Fibroblast of pulmonary artery (primary cell): ENCODE results near the gene GJA10.

Experiments used
- DNase-seq: peaks from one replicate; pipeline ENCODE4 v3.0.0-alpha.2; 2010; ENCODE audit warnings: low read depth
- H3K4me3 ChIP-seq: replicated peaks from 2 replicates; pipeline ENCODE4 v1.5.1; 2011; ENCODE audit warnings: low read depth, mild to moderate bottlenecking, control low read depth, low read length, moderate library complexity
- TF ChIP-seq, protein P1 (sequence below): IDR thresholded peaks from 2 replicates; pipeline ENCODE4 v1.5.1; 2011; ENCODE audit warnings: mild to moderate bottlenecking, control low read depth, low read length, inconsistent platforms; ENCODE audit errors: missing control alignments

GJA10 gene

GRCh38 chr6:89927791-89928550 is 33.7 kb downstream of the GJA10 start:
- TF ChIP-seq, protein P1, sequence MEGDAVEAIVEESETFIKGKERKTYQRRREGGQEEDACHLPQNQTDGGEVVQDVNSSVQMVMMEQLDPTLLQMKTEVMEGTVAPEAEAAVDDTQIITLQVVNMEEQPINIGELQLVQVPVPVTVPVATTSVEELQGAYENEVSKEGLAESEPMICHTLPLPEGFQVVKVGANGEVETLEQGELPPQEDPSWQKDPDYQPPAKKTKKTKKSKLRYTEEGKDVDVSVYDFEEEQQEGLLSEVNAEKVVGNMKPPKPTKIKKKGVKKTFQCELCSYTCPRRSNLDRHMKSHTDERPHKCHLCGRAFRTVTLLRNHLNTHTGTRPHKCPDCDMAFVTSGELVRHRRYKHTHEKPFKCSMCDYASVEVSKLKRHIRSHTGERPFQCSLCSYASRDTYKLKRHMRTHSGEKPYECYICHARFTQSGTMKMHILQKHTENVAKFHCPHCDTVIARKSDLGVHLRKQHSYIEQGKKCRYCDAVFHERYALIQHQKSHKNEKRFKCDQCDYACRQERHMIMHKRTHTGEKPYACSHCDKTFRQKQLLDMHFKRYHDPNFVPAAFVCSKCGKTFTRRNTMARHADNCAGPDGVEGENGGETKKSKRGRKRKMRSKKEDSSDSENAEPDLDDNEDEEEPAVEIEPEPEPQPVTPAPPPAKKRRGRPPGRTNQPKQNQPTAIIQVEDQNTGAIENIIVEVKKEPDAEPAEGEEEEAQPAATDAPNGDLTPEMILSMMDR: no peak
- peak; percentile 71 for DNase-seq
- H3K4me3 ChIP-seq: no peak overlapping the region

DNA sequence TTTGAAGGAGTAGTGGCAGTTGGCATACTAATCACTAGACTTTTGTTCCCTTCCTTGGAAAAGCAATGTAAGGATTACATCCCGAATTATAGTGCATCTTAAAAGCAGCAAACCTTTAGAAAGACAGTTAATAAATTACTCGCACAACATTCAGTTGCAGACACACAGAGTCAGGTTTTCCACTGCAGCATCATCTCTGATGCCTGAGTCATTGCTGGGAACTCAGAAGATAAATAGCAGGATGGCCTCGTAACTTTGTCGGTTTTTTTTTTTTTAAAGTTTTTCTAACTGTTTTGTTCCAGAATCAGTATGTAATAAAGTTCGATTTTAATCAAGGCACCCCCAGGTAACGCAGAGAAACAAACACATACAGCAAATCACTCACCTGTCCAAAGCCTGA is 34.3 kb downstream of the GJA10 start:
- TF ChIP-seq, protein P1: no peak
- peak; percentile 44 for DNase-seq
- H3K4me3 ChIP-seq: no peak overlapping the region

- no peak for DNase-seq
- H3K4me3 ChIP-seq: no peak overlapping the region
- TF ChIP-seq, protein P1: no peak
Observed at GRCh38 chr6:89930789-89931188, 36.5 kb downstream of the GJA10 start.

DNA sequence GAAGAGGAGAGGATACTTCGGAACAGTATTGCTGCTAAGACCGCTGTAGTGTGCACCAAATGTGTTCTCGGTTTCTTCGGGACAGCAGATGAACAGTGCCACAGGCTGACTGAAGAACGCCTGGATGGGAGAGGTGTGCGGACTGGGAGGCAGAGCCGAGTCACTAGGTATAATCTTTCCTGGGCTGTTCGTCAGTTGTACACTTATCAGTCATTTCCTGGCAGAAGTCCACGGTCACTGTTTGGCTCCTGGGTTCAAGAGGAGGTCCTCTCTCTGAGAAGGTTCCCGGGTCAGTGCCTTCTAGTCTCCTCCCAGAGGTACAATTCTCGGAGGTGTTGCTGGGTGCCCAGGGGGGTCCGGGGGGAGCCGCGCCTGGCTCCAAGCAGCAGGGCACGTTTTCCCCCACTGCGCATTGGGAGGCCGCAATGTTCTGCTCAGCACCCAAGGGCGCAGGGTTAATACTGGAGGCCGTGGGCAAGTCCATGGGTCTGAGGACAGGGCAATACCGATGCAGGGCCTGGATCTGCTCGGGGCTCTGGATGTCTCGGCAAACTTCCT is 38.1 kb downstream of the GJA10 start:
- DNase-seq: no peak
- H3K4me3 ChIP-seq: no peak overlapping the region
- TF ChIP-seq, protein P1: no peak

DNA sequence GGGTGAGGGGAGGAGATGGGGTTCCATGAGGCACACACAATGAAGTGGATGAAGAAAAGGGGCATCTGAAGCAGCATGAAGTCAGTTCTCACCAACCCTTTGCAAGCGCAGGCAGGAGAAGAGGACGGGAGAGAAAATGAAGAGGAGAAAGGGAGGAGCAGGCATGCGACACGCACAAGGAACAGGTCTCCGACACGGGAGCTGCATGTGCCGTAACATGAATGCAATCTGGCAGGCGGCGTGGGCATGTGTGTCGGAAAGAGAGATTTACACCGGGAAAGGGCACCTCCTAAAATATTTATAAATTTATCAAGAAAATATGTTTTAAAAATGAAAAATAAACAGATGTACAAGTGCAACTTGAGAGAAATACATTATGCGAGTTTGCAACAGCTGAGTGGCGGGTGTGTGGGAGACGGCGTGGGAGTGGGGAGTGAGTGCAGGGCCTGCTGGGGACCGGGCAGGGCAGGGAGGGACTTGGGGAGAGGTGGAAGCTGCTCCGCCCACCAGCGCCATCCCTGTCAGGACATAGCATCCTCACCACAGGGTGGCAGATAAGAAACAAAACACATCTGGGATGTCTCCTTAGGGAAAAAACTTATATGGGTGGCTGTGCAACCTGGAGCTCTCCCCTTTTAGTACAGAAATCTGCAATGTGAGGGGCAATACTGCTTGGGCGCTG is 40.6 kb downstream of the GJA10 start:
- TF ChIP-seq, protein P1: no peak
- no peak overlapping the region for H3K4me3 ChIP-seq
- DNase-seq: no peak

DNA sequence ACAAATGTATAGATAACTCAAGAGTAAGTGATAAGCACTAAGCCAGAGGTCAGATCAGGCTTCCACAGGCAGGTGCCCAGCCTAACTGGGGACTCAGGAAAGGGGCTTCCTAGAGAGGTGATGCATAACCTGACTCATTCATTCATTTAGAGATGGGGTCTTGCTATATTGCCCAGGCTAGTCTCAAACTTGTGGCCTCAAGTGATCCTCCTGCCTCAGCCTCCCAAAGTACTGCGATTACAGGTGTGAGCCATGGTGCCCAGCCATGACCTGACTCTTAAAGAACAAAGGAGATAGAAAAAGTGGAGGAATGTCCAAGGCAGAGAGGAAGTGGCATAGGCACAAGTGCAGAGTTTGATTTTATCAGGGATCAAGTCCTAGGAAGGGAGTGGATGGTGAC is 41.9 kb downstream of the GJA10 start:
- no peak overlapping the region for H3K4me3 ChIP-seq
- TF ChIP-seq, protein P1: no peak

GRCh38 chr6:89938014-89938413 is 43.7 kb downstream of the GJA10 start:
- no peak for DNase-seq
- TF ChIP-seq, protein P1: no peak
- H3K4me3 ChIP-seq: no peak overlapping the region

More for the DNA sequence above, 41.9 kb downstream of the GJA10 start:
- DNase-seq: no peak
